Ectodermal cell (in vitro differentiated cells): Measurements from ENCODE around the gene PRPH2.

Experiments
- H3K27ac ChIP-seq: 2 replicates; pipeline ENCODE4 v1.7.0; 2013; ENCODE audit warnings: mild to moderate bottlenecking, low read depth, low read length; ENCODE audit not compliant: insufficient read depth, poor library complexity, severe bottlenecking
- H3K27me3 ChIP-seq: 2 replicates; pipeline ENCODE4 v1.7.0; 2013; ENCODE audit warnings: mild to moderate bottlenecking, low read length; ENCODE audit not compliant: insufficient read depth, control insufficient read depth, poor library complexity, severe bottlenecking
- H3K36me3 ChIP-seq: one replicate; pipeline ENCODE4 v1.7.0; 2013; ENCODE audit warnings: low read length; ENCODE audit not compliant: control insufficient read depth, insufficient read depth
- H3K4me1 ChIP-seq: one replicate; pipeline ENCODE4 v1.7.0; 2013; ENCODE audit warnings: low read length; ENCODE audit not compliant: control insufficient read depth, insufficient read depth
- H3K4me3 ChIP-seq: 2 replicates; pipeline ENCODE4 v1.7.0; 2013; ENCODE audit warnings: low read depth, low read length, control low read depth; ENCODE audit not compliant: insufficient read depth
- H3K9me3 ChIP-seq: 2 replicates; pipeline ENCODE4 v1.7.0; 2013; ENCODE audit warnings: mild to moderate bottlenecking, low read length, moderate library complexity; ENCODE audit not compliant: control insufficient read depth
- WGBS, 2 experiments: methylation state at CpG; one replicate each; pipeline ENCODE4 v1.1.7; 2013; ENCODE audit warnings: missing lambda C conversion rate in 2 of 2; 5-methylcytosine and 5-hydroxymethylcytosine counted together

Gene PRPH2

GRCh38 chr6:42758756-42759430 lies 36.5 kb upstream of the PRPH2 start:
- Histone ChIP-seq H3K27ac (no peak overlapping the region), H3K36me3 (no peaks in the 10 kb centered on the region), H3K9me3 (no peaks in the 10 kb centered on the region), H3K27me3 (no peaks in the 10 kb centered on the region), H3K4me3 (no peak overlapping the region), H3K4me1 (peaks cover 7% of the 10 kb centered on the region)
- 92 to 95% methylated on average over 3 of the region's 3 CpGs for WGBS, 2 experiments

- Histone ChIP-seq H3K27ac (no peak overlapping the region), H3K4me1 (peaks cover 7% of the 10 kb centered on the region), H3K4me3 (no peak overlapping the region), H3K9me3 (no peaks in the 10 kb centered on the region), H3K27me3 (no peaks in the 10 kb centered on the region), H3K36me3 (no peaks in the 10 kb centered on the region)
- WGBS, 2 experiments: 11 to 13% methylated on average over 7 of the region's 7 CpGs
Observed at GRCh38 chr6:42756722-42757121, 34.3 kb upstream of the PRPH2 start.

- no peaks in the 10 kb centered on the region for H3K27me3 ChIP-seq
- no peaks in the 10 kb centered on the region for H3K36me3 ChIP-seq
- H3K4me1 ChIP-seq: peaks cover 7% of the 10 kb centered on the region
- 82 to 83% methylated on average over 5 of the region's 5 CpGs for WGBS, 2 experiments
- no peak overlapping the region for H3K27ac ChIP-seq
- no peaks in the 10 kb centered on the region for H3K9me3 ChIP-seq
- H3K4me3 ChIP-seq: no peak overlapping the region
Observed at GRCh38 chr6:42754759-42755158, 32.4 kb upstream of the PRPH2 start.

- Histone ChIP-seq H3K36me3 (no peaks in the 10 kb centered on the region), H3K27ac (no peak overlapping the region), H3K27me3 (no peaks in the 10 kb centered on the region), H3K4me1 (no peaks in the 10 kb centered on the region), H3K4me3 (no peak overlapping the region), H3K9me3 (no peaks in the 10 kb centered on the region)
- 91 to 93% methylated on average over 3 of the region's 3 CpGs for WGBS, 2 experiments
Observed at GRCh38 chr6:42751055-42751454, 28.7 kb upstream of the PRPH2 start.

- H3K27me3 ChIP-seq: no peaks in the 10 kb centered on the region
- no peaks in the 10 kb centered on the region for H3K36me3 ChIP-seq
- 81 to 83% methylated on average over 8 of the region's 8 CpGs for WGBS, 2 experiments
- no peak overlapping the region for H3K4me3 ChIP-seq
- H3K9me3 ChIP-seq: no peaks in the 10 kb centered on the region
- H3K4me1 ChIP-seq: peaks cover 10% of the 10 kb centered on the region
- no peak overlapping the region for H3K27ac ChIP-seq
Observed at GRCh38 chr6:42748203-42748898, 26.0 kb upstream of the PRPH2 start.

GRCh38 chr6:42746463-42747391 lies 24.3 kb upstream of the PRPH2 start:
- H3K36me3 ChIP-seq: no peaks in the 10 kb centered on the region
- no peaks in the 10 kb centered on the region for H3K9me3 ChIP-seq
- 0 to 1% methylated on average over 53 to 55 of the region's 55 CpGs for WGBS, 2 experiments
- peaks cover 10% of the 10 kb centered on the region for H3K4me1 ChIP-seq
- no peaks in the 10 kb centered on the region for H3K27me3 ChIP-seq
- H3K4me3 ChIP-seq: peak overlapping the region; percentile 70
- H3K27ac ChIP-seq: peak overlapping the region; percentile 98

GRCh38 chr6:42745640-42746462 lies 23.5 kb upstream of the PRPH2 start, which contains the start of gene TBCC:
Gene TBCC, minus strand, starts transcription at chr6:42746103. Its CDS starts 30 bp downstream, at chr6:42746073.
- H3K4me1 ChIP-seq: peaks cover 10% of the 10 kb centered on the region
- 0% methylated on average over 54 of the region's 57 CpGs for WGBS, 2 experiments

GRCh38 chr6:42745083-42745639 lies 22.8 kb upstream of the PRPH2 start:
- no peaks in the 10 kb centered on the region for H3K36me3 ChIP-seq
- peak overlapping the region; percentile 100 for H3K4me3 ChIP-seq
- peaks cover 10% of the 10 kb centered on the region for H3K4me1 ChIP-seq
- no peaks in the 10 kb centered on the region for H3K27me3 ChIP-seq
- no peaks in the 10 kb centered on the region for H3K9me3 ChIP-seq
- no peak overlapping the region for H3K27ac ChIP-seq
- 5 to 6% methylated on average over 29 of the region's 29 CpGs for whole genome bisulfite sequencing, 2 experiments

More at GRCh38 chr6:42745640-42746462, 23.5 kb upstream of the PRPH2 start, which contains the start of gene TBCC:
- Histone ChIP-seq H3K27me3 (no peaks in the 10 kb centered on the region), H3K4me3 (peak within 1 kb of the TSS; percentile 100), H3K27ac (peak within 1 kb of the TSS; percentile 98), H3K36me3 (no peaks in the 10 kb centered on the region), H3K9me3 (no peaks in the 10 kb centered on the region)

GRCh38 chr6:42744351-42744893 lies 22.0 kb upstream of the PRPH2 start:
- no peaks in the 10 kb centered on the region for H3K36me3 ChIP-seq
- H3K4me1 ChIP-seq: peaks cover 10% of the 10 kb centered on the region
- H3K27ac ChIP-seq: no peak overlapping the region
- H3K9me3 ChIP-seq: no peaks in the 10 kb centered on the region
- 82% methylated on average over 21 of the region's 21 CpGs for WGBS, 2 experiments
- H3K4me3 ChIP-seq: peak overlapping the region; percentile 100
- H3K27me3 ChIP-seq: no peaks in the 10 kb centered on the region
